VCaP (cell line): ENCODE data around the gene UBE2L3.
A peak's percentile ranks its signal among the peaks of the same experiment; 100 is the strongest.

ENCODE experiments used
- H3K27ac ChIP-seq: fragments of 450-650 bp; 2 replicates; pipeline ENCODE4 v1.5.1; 2017
- CTCF ChIP-seq: fragments of 450-650 bp; conservative IDR thresholded peaks from 2 replicates; pipeline ENCODE4 v1.5.1; 2017; ENCODE audit warnings: mild to moderate bottlenecking, moderate library complexity

The UBE2L3 gene

GRCh38 chr22:21563912-21564311 is 3.6 kb upstream of the UBE2L3 start:
- TF ChIP-seq CTCF = no peak
- H3K27ac ChIP-seq = no peak overlapping the region

GRCh38 chr22:21564411-21564810 is 3.1 kb upstream of the UBE2L3 start:
- TF ChIP-seq CTCF = no peak
- H3K27ac ChIP-seq = no peak overlapping the region

- TF ChIP-seq CTCF = no peak
- peak overlapping the region; percentile 98 for H3K27ac ChIP-seq
These were observed 997 bp downstream of the UBE2L3 start for GRCh38 chr22:21568347-21569075.

GRCh38 chr22:21569076-21569427 is 1.5 kb downstream of the UBE2L3 start:
- peak overlapping the region; percentile 98 for H3K27ac ChIP-seq

GRCh38 chr22:21569459-21570170 is 2.1 kb downstream of the UBE2L3 start:
- TF ChIP-seq CTCF = no peak
- H3K27ac ChIP-seq = peak overlapping the region; percentile 98

- H3K27ac ChIP-seq = no peak overlapping the region
- no peak for TF ChIP-seq CTCF
These were observed 2.9 kb downstream of the UBE2L3 start for GRCh38 chr22:21570398-21570797.

- H3K27ac ChIP-seq = peak overlapping the region; percentile 13; the same call in 1 of the 2 replicates
- TF ChIP-seq CTCF = no peak
These were observed 4.2 kb downstream of the UBE2L3 start for GRCh38 chr22:21571679-21572078.

- TF ChIP-seq CTCF = no peak
- H3K27ac ChIP-seq = peak overlapping the region; percentile 13; the same call in 1 of the 2 replicates
These were observed 5.8 kb downstream of the UBE2L3 start for GRCh38 chr22:21573293-21573734.
